ENCODE data around the gene OLFM2.
A peak's percentile ranks its signal among the peaks of the same experiment; 100 is the strongest.
"Not testable (repeated sequence)": the region's sequence is repeated elsewhere in the genome, so short reads cannot be mapped to it uniquely, and the experiment has no call there.

Gene OLFM2

DNA sequence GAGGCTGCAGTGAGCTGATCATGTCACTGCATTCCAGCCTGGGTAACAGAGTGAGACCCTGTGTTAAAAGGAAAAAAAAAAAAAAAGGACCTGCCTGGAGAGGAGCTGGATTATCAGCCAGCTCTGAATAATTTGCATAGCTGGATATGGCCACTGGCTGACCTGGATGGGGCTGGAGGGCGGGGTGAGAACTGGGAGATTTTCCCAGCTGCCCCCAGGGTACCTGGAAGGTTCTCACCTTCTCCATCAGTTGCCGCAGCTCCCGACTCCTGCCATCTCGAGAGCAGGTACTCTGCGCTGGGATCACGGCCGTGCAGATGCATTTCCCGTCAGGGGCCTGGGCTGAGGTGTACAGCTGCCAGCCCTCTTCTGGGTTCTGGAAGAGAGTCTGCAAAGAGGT, 75.9 kb downstream of the OLFM2 start:
- no peak for DNase-seq

DNA sequence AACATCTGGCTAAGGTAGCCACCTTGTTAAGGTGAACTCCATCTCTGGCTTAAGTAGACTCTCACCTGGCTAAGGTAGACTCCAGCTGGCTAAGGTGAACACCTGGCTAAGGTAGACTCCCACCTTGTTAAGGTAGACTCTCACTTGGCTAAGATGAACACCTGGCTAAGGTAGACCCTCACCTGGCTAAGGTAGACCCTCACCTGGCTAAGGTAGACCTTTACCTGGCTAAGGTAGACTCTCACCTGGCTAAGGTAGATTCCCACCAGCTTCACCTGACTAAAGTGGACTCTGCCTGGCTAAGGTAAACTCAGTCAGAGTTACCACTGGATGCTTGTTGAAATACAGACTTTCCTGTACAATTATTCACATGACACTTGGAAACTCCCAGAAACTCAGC, 77.5 kb downstream of the OLFM2 start:
- DNase-seq, result no peak

DNA sequence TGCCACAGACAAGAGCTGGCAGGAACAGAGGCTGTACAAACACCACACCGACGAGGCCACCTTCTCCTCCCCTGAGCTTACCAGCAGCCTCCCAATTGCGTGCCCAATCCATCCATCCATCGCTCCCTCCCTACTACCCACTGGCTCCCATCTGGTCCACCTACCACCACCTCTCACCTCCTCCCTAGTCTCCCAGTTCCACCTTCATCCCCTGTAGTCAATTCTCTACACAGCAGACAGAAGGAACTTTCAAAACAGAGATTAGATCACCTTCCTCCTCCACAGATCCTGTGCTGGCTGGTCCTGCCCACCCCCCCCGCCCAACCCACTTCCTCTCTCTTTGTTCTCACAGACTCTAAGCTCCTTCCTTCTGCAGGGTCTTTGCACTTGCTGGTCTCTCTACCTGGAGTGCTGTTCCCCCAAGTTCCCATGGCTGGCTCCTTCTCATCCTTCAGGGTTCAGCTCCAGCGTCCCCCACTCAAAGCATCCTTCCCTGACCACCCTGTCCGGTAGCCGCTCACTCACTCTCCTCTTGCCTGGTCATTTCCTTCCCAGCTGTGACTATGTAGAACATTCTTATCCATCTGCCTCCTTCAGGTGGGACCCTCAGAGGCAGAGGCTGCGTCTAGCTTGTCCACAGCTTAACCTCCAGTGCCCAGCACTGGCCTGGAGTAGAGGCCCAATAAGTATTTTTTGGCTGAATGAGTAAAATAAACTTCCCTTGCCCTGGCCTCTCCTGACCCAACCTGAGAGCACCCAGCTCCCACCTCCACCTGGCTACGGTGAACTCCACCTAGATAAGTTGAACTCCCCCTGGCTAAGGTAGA, 78.2 kb downstream of the OLFM2 start:
- peak in 1 of 2 donors; percentile 50 for DNase-seq

DNA sequence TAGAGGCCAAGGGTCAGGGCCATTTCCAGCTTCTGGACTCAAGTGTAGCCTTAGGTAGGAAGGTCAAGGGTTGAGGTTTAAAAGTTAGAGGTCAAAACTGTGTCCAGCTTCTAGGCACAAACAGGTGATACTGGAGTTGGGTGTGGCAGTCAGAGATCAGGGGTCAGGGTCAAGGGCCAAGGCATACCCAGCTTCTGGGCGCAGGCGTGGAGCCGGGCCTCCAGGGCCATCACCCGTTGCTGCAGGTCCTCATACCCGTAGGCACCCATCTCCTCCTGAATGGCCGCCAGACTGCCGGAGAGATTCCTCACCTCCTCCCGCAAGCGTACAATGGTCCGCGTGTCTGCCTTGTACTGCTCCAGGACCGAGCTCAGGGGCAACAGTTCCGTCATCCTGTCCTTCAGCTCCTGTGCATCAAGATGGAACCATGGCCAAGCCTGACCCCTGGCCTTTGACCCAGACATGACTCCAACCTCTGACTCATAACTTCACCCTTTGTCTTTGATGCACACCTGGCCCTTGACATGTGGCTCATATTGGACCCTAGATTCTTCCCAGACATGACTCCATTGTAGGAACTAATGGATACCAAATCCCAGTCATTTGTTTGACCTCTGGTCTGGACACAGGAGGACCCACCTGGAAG, 79.1 kb downstream of the OLFM2 start:
- no peak for DNase-seq

DNA sequence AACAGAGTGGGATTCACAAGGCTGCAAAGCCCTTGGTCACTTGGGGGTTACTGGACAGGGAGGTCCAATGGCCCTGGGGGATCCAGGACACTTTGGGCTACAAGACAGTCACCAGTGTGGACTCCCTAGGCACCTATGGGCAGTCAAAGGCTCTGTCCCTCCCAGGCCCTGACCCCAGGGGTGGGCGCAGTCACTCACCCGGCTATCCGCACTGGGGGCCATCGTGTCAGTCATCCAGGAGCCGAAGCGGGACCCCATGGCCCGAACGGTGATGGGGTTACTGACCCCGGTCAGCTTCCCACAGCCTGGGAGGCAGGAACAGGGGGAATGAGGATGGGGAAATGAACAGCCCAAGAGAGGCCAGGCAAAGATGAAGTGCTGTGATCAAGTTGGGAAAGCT, 79.7 kb downstream of the OLFM2 start:
- no peak for DNase-seq

DNA sequence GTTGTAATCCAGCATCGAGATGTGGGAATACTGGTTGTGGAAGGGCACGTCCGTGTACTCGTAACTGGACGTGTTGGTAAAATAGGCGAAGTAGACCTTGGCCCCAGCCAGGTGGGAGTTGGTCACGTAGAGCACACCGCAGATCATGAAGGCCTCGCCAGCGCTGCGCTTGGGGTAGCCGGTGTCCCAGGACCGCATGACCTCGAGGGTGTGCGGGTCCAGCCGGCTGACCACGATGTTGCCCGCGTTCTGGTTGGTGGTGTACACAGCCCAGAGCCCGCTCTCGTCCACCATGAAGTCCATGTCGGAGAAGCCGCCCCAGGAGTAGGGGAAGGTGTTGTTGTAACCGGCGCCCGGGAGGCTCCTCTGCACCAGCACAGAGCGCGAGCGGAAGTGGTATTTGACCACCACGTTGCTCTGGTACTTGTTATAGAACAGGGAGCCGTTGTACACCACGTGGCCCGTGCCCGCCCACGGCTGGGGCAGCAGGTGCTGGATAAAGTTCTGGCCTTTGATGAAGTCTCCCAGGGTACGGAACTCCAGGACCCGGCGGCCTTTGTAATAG, 82.0 kb downstream of the OLFM2 start:
- no peak for DNase-seq

DNA sequence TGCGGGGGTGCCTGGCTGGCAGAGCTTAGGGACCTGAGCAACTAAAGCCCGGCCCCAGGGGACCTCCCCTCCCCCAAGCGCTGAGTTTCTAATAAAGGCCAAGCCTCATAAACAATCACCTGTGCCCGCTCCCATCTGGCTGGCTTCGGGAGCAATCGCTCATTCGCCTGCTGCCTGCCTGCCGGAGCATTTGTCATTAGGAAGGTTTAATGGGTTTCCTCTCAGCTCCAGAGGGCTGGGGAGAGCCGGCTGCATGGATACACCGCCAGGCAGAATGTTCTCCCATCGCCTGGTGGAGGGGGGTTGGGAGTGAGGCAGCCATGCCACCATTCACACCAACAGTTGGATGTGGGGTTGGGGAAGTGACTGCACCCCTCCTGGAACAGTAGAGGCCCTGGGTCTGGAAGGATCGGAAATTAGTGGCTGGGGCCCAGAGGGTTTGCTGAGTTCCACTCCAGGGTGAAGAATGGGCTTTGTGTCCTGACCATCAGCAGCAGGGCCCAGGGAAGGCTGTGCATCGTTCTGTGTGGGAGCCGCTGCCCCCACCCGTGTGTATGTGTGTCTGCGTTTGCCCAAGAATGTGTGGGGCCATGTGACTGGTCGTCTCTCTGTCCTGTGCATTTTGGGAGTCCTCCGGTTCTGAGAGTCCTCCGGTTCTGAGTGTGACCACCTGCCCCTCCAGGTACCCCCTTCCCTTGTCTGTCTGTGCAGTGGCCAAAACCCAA, 85.9 kb downstream of the OLFM2 start:
- DNase-seq, result no peak

DNA sequence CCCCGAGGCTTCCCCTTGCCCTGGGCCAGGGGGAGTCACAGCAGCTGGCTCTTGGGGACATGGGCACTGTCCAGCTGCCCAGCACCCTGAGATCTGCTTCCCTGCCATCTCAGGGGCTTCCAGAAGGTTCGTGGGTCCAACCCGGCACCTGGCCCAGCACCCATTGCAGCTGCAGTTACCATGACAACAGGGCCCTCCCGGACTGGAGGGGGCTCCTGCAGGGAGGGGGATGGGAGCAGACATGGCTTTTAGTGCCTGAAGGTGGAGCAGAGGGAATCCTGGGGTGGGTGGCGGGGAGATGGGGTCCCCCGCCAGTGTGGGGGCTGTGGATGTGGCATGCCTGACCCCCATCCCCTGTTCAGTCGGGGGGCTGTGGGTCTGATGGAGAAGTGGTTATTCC, 86.5 kb downstream of the OLFM2 start:
- no peak for DNase-seq

DNA sequence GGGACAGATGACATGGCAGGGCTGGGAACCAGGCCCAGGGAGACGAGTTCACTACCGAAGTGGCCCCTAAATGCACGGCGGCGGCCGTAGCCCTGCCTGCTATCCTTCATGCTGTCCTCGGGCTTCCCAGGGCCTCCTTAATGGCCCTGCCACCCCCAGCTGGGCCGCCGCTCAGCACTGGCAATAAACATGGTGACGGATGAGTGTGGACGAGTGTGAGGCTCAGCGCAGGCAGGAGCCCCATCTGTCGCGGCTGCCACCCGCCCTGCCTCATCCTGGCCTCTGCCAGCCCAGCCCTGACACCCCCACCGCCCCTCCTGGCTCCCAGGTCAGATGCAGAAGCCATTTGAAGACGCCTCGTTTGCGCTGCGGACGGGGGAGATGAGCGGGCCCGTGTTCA, 87.6 kb downstream of the OLFM2 start:
- DNase-seq, result no peak

DNA sequence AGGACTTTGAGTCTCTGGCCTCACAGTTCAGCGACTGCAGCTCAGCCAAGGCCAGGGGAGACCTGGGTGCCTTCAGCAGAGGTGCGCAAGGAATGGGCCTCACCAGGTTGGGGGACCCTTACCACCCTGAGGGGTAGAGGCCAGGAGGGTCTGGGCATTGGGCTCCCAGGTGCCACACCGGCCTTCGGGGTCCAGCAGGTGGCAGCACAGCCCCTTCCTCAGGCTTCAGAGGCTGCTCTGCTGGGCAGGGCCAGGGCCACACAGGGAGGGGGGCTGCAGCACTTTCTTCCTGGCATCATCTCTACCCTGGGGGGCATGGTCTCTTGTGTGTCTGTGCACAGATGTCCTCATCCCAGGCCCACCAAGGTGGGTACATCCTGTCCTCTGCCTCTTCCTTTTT, 88.3 kb downstream of the OLFM2 start:
- DNase-seq, result peak; percentile 27 to 56

DNA sequence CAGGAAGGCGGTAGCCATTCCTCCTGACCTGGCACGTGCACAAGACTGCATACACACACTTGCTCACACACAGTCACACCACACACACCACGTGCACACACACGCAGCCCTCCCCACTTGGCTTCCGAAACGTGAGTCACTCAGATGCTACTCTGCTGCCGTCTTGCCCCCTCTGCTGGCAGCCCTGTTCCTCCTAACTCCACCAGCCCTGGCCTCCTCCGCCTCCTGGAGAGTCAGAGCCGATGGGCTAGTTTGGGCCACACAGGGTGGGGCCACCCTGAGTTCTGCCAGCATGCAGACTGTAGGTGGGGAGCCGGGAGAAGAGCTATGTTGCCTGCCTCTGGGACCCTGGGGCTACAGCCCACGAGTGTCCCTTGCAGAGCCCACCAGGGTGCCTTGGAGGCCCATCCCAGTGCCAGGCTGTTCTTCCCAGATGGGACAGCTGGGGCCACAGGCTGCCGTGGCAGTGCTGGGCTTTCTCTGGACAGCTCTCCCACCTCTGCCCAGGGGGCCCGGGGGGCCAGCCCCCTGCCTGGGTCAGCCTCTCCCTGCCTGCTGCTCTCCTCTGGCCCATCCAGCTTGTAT, 89.1 kb downstream of the OLFM2 start:
- DNase-seq, result peak in 1 of 2 donors; percentile 37

DNA sequence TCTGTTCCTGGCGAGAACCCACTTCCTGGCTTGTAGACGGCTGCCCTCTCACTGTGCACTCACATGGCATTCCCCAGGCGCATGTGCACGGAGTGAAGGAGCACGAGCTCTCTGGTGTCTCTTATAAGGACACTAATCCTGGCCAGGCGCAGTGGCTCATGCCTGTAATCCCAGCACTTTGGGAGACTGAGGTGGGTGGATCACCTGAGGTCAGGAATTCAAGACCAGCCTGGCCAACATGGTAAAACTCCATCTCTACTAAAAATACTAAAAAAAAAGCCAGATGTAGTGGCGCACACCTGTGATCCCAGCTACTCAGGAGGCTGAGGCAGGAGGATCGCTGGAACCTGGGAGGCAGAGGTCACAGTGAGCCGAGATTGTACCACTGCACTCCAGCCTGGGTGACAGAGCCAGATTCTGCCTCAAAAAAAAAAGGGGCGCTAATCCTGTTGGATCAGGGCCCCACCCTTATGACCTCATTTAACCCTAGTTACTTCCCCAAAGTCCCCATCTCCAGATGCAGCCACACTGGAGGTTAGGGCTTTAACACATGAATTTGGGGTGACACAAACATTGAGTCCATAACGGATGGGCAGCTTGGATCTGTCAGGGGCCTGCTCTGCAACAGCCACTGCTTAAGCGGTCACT, 92.6 kb downstream of the OLFM2 start:
- DNase-seq, result not testable (repeated sequence)

DNA sequence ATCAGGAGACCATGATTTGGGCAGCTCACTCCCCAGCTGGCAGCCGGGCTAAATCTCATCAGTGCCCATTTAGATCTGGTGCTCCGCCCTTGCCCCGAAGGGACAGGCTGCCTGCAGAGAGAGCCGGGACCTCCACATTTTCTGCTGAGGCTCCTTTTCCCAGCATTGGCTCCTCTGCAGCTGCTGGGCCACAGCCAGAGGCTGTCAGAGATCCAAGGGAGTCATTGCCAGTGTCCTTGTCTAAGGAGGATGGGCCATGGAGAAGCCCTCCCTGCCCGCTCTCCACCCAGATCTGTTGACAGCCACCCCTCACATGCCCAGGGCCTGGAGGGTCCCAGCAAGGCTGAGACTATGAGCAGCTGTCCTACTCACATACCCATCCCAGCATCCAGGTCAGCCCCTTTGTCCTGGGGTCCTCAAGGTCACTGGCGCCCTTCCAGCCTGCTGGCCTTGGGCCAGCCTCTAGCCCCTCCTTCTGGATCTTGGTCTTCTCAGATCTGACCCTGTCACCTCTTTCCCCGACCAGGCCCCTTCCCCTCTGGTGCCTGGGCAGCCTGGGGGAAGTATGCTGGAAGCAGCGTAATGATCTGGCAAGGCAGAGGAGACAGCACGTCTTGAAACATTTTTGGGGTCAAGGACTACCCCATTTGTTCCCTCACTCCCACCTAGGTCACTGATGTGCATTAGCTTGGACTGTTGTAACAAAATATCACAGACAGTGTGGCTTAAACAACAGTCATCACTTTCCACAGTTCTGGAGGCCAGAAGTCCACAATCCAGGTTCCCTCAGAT, 93.3 kb downstream of the OLFM2 start:
- DNase-seq, result no peak

DNA sequence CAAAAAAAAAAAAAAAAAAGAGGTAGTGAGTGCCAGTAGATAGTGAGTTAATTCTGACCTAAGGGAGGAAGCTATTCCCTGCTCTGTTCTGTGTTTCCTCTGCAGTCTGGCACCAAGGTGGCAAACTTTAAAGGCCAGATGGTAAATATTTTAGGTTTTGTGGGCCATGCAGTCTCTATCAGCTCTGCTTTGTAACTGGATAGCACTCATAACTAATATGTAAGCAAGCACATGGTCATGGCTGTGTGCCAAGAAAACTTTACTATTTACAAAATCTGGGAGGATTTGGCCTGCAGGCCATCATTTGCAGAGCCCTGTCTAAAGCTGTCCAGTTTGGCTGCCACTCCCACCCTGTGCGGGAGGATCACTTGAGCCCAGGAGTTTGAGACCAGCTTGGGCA, 96.9 kb downstream of the OLFM2 start:
- no peak for DNase-seq

DNA sequence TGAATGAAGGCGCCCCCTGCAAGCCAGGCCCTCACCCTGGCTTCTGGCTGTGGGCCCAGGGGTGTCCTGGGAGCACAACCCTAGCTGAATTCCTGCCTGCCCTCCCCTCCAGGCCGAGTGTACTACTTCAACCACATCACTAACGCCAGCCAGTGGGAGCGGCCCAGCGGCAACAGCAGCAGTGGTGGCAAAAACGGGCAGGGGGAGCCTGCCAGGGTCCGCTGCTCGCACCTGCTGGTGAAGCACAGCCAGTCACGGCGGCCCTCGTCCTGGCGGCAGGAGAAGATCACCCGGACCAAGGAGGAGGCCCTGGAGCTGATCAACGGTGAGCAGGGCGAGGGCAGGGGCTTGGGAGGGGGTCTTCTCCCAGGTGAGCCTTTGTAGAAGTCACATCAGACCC, 98.0 kb downstream of the OLFM2 start:
- DNase-seq, result no peak

DNA sequence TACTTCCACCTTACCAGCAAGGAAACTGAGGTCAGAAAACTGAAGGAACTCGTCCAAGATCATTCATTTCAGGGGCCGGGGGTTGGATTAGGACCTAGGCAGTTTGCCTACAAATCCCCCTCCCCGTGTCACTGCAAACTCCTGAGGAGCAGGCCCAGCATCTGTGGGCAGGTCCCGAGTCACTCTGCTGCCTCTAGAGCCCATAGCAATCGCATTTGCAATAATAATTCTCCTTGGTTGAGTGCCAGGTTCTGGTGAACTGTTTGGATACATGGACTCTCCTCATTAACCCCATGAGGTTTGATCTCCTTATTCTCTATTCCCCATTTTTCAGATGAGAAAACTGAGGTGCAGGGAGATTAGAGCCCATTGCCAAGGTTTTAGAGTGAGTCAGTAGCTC, 100.3 kb downstream of the OLFM2 start:
- DNase-seq, result no peak

DNA sequence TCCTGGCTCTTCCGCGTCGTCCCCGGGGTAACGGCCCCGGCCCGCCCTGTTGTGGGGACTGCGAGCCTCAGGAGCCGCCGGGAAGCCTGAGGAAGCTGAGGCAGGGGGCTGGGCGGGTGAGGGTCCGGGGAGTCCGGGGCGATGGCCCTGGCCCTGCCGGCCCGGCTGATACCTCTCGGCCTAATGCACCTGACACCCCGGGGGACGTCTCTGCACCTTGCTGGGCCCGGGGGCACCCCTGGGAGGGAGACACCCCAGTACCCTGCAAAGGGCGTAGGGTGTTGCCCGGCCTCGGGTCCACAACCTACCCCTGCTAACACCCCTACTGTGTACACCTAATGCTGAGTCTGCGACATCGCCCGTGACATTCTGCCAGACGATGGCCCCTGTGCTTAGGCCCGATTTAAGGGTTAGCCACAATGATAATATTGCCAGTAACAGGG, 100.8 kb downstream of the OLFM2 start:
- DNase-seq, result no peak

DNA sequence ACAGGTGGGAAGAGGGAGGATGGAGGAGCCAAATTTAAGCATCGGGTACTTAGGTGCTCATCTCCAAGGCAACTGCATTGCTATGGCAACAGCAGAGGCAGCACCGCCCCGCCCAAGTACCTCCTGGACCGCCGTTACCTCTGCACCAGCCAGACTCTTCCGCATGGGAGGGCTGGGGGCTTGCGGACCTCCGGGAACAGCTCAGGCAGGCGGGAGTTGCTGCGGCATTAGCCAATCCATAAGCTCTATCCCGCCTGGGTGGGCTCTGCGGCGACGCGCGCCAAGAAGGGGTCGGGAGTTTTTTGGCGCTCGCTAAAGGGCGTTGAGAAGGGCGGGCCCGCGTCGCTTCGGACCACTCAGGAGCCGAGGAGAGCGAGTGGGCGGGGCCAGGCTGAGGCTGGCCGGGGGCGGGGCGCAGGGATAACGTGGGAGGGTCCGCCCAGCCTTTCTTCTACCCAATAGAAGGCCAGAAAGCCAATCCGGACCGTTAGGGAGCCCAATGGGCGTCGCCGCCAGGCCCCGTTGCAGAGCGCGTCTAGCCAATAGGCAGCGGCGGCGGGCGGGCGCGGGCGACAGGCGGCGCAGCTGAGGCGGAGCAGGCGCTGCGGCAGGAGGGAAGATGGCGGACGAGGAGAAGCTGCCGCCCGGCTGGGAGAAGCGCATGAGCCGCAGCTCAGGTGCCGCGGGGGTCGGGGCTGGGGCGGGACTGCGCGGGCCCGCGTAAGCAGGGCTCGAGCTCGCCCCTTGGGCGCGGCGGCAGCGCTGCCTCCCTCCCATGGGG, 101.4 kb downstream of the OLFM2 start, which contains the start of gene PIN1:
Gene PIN1 (plus strand): TSS at position 593 of the 781 bp plus-strand sequence. CDS start 27 bp downstream, at position 620.
- DNase-seq, result peak; percentile 99 to 100

DNA sequence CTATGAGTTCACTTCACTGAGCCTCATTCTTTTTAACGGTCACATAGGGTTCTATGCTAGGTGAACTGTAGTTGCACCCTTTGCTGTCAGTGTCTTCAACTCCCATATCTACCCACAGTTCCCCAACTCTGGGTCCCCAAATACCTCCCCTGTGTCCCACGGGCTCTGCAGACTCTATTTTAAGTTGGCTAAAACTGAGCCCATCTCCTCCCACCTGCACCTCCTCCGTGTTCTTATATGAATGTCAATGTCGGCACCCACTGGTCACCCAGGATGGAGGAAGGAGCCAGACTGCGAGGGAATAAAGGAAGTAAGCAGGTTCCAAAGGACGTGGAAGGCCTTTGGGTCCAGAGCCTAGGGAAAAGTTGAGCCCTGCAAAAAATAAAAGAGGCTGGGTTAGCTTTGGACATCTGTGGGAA, 102.0 kb downstream of the OLFM2 start:
- DNase-seq, result no peak

DNA sequence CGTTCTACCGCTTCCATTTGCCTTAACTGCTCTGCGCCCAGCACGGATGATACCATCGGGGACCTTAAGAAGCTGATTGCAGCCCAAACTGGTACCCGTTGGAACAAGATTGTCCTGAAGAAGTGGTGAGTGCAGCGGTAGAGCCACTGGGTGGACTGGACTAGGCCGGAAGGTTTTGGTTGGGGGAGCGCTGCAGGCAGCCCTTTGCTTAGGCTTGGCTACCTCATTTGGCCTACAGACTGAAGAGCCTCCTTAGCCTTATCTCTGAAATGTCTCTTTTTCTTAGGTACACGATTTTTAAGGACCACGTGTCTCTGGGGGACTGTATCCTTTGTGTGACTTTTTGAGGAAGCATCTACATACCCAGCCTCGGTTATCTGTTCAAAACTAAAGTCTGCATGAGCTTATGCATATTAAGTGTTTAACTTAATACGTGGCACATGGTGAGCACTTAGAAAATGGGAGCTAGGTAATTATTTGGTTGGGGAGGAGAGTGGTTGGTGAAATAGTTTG, 107.7 kb downstream of the OLFM2 start:
- no peak for DNase-seq

All from CD4-positive, alpha-beta T cell treated with Interferon alpha-2 for 1 hour (primary cell).